ENCODE data around the gene VIPR1.

Gene VIPR1

GRCh38 chr3:42545284-42545900, 42.9 kb downstream of the VIPR1 start:
- Histone ChIP-seq H3K4me2 (ENCODE audit: low read depth, low read length, poor library complexity, severe bottlenecking) (no peak overlapping the region), H3K9ac (ENCODE audit: low read length) (no peak overlapping the region), H3K79me2 (ENCODE audit: insufficient read depth, low read length) (no peaks in the 10 kb centered on the region)

GRCh38 chr3:42546691-42547213, 44.3 kb downstream of the VIPR1 start:
- no peaks in the 10 kb centered on the region for H3F3A ChIP-seq (ENCODE audit: insufficient read depth)
- H3K27ac ChIP-seq (ENCODE audit: low read depth, low read length): no peak overlapping the region
- H3K36me3 ChIP-seq (ENCODE audit: low read length): no peaks in the 10 kb centered on the region
- H3K9me2 ChIP-seq (replicated peaks; ENCODE audit: insufficient read depth, low read length): no peaks in the 10 kb centered on the region
- TF ChIP-seq CTCF (IDR thresholded peaks at IDR 0.05; ENCODE audit: insufficient read depth, low read length, poor library complexity, severe bottlenecking) (no peak), EZH2phosphoT487 (conservative IDR thresholded peaks at IDR 0.05; ENCODE audit: low read length) (no peak)
- no peaks in the 10 kb centered on the region for H3K79me2 ChIP-seq (ENCODE audit: insufficient read depth, low read length)
- no peak overlapping the region for H3K9ac ChIP-seq (ENCODE audit: low read length)
- no peaks in the 10 kb centered on the region for H3K27me3 ChIP-seq (ENCODE audit: low read length)
- H2AFZ ChIP-seq (ENCODE audit: low read depth, low read length, severe bottlenecking): no peak overlapping the region
- H4K20me1 ChIP-seq (ENCODE audit: low read depth, low read length): no peaks in the 10 kb centered on the region
- H3K9me3 ChIP-seq (ENCODE audit: insufficient read depth, low read length): no peaks in the 10 kb centered on the region
- H3K4me3 ChIP-seq (ENCODE audit: insufficient read depth, low read length, poor library complexity, severe bottlenecking): no peak overlapping the region
- no peak overlapping the region for H3K4me2 ChIP-seq (ENCODE audit: low read depth, low read length, poor library complexity, severe bottlenecking)

More at GRCh38 chr3:42545284-42545900, 42.9 kb downstream of the VIPR1 start:
- Histone ChIP-seq H3K4me3 (ENCODE audit: insufficient read depth, low read length, poor library complexity, severe bottlenecking) (no peak overlapping the region), H3K27ac (ENCODE audit: low read depth, low read length) (no peak overlapping the region), H2AFZ (ENCODE audit: low read depth, low read length, severe bottlenecking) (no peak overlapping the region), H3K27me3 (ENCODE audit: low read length) (no peaks in the 10 kb centered on the region), H4K20me1 (ENCODE audit: low read depth, low read length) (no peaks in the 10 kb centered on the region), H3K9me3 (ENCODE audit: insufficient read depth, low read length) (no peaks in the 10 kb centered on the region), H3K36me3 (ENCODE audit: low read length) (no peaks in the 10 kb centered on the region), H3K9me2 (replicated peaks; ENCODE audit: insufficient read depth, low read length) (no peaks in the 10 kb centered on the region), H3F3A (ENCODE audit: insufficient read depth) (no peaks in the 10 kb centered on the region)
- no peak for TF ChIP-seq CTCF (IDR thresholded peaks at IDR 0.05; ENCODE audit: insufficient read depth, low read length, poor library complexity, severe bottlenecking)
- TF ChIP-seq EZH2phosphoT487 (conservative IDR thresholded peaks at IDR 0.05; ENCODE audit: low read length): no peak

DNA sequence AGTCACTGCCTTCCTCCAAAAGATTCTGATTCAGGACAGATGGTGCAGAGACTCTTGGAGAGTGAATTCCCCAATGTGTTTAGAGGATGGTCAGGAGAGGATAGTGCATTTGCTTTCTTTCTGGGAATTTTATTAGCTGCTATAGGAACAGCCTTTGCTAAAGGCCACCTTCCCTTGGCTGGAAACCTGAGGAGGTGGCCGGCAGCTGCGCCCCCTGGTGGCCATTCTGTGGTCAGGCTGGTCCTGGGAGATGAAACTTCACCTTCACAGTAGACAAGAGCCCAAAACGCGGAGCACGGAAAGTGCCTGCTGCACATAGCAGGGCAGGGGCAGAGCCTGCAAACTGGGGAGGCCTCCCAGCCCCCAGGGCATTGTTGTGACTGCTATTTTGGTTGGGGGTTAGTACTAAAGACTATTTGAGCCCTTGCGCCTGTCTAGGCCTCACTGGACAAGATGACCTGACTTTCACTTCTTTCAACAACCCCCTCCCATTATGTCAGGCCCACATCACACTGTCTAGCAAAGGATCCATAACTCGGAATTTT, 45.0 kb downstream of the VIPR1 start:
- no peaks in the 10 kb centered on the region for H3K36me3 ChIP-seq (ENCODE audit: low read length)
- no peaks in the 10 kb centered on the region for H3K27me3 ChIP-seq (ENCODE audit: low read length)
- H3K4me2 ChIP-seq (ENCODE audit: low read depth, low read length, poor library complexity, severe bottlenecking): no peak overlapping the region
- no peaks in the 10 kb centered on the region for H3K9me2 ChIP-seq (replicated peaks; ENCODE audit: insufficient read depth, low read length)
- no peaks in the 10 kb centered on the region for H3F3A ChIP-seq (ENCODE audit: insufficient read depth)
- no peak overlapping the region for H3K9ac ChIP-seq (ENCODE audit: low read length)
- H4K20me1 ChIP-seq (ENCODE audit: low read depth, low read length): no peaks in the 10 kb centered on the region
- H3K79me2 ChIP-seq (ENCODE audit: insufficient read depth, low read length): no peaks in the 10 kb centered on the region
- H3K9me3 ChIP-seq (ENCODE audit: insufficient read depth, low read length): no peaks in the 10 kb centered on the region
- no peak overlapping the region for H3K27ac ChIP-seq (ENCODE audit: low read depth, low read length)
- TF ChIP-seq EZH2phosphoT487 (conservative IDR thresholded peaks at IDR 0.05; ENCODE audit: low read length) (no peak), CTCF (IDR thresholded peaks at IDR 0.05; ENCODE audit: insufficient read depth, low read length, poor library complexity, severe bottlenecking) (peak; percentile 98)
- no peak overlapping the region for H3K4me3 ChIP-seq (ENCODE audit: insufficient read depth, low read length, poor library complexity, severe bottlenecking)
- no peak overlapping the region for H2AFZ ChIP-seq (ENCODE audit: low read depth, low read length, severe bottlenecking)

Data from SU-DHL-6 (cell line).